GM12874 (cell line): ENCODE results near the gene MICU1.

ENCODE experiments used
- TF ChIP-seq, protein P1 (sequence below): IDR thresholded peaks from 2 replicates; pipeline ENCODE4 v1.5.1; 2011; ENCODE audit warnings: low read depth, mild to moderate bottlenecking, control low read depth, low read length, moderate library complexity; ENCODE audit not compliant: insufficient read depth

MICU1 gene

GRCh38 chr10:72421885-72422540 is 203.9 kb downstream of the MICU1 start:
- TF ChIP-seq, protein P1, sequence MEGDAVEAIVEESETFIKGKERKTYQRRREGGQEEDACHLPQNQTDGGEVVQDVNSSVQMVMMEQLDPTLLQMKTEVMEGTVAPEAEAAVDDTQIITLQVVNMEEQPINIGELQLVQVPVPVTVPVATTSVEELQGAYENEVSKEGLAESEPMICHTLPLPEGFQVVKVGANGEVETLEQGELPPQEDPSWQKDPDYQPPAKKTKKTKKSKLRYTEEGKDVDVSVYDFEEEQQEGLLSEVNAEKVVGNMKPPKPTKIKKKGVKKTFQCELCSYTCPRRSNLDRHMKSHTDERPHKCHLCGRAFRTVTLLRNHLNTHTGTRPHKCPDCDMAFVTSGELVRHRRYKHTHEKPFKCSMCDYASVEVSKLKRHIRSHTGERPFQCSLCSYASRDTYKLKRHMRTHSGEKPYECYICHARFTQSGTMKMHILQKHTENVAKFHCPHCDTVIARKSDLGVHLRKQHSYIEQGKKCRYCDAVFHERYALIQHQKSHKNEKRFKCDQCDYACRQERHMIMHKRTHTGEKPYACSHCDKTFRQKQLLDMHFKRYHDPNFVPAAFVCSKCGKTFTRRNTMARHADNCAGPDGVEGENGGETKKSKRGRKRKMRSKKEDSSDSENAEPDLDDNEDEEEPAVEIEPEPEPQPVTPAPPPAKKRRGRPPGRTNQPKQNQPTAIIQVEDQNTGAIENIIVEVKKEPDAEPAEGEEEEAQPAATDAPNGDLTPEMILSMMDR, result no peak

DNA sequence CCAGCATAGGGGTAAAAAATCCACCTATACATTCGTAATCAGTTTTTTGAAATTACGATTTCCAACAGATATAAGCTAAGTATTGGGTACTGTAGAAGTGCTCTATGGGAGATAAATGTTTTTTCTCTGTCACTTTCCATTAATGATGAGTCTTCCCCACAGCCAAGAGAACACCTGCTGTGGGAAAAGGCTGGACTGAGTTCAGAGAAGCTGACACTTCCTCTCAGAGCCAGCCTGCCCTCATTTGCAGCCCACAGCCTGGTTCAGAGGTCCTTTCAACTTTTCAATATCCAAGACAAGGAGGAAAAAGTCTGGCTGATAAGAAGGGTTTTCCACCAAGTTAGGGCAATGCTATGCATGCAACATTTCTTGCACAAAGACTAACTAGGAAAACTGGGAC is 206.6 kb downstream of the MICU1 start:
- TF ChIP-seq, protein P1, result no peak

DNA sequence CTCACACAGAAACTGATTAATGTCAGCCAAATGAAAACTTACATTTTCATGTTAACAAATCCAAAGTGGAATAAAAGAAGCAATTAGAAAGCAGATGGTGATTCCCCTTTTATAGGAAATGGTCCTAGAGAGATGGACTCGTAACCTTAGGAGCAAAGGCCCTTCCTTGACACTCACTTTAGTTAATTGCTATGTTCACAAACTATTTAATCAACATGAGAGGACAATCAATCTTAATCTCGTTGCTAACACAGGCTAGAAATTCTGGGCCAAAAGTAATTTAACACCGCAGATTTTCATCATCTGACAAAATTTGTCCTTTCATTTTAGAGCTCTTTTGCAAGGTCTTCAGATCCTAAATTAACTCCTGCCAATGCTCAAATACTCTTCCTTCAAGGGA is 207.2 kb downstream of the MICU1 start:
- TF ChIP-seq, protein P1, result no peak

DNA sequence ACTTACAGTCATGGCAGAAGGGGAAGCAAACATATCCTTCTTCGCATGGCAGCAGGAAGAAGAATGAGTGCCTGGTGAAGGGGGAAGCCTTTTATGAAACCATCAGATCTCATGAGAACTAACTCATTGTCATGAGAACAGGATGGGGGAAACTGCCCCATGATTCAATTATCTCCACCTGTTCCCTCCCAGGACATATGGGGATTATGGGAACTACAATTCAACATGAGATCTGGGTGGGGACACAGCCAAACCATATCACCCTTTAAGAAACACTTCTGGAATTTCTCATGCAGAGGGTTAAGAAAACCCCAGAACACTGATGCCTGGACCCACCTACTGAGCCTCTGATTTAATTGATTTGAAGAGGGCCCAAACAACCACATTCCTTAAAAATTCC is 207.9 kb downstream of the MICU1 start:
- TF ChIP-seq, protein P1, result no peak

DNA sequence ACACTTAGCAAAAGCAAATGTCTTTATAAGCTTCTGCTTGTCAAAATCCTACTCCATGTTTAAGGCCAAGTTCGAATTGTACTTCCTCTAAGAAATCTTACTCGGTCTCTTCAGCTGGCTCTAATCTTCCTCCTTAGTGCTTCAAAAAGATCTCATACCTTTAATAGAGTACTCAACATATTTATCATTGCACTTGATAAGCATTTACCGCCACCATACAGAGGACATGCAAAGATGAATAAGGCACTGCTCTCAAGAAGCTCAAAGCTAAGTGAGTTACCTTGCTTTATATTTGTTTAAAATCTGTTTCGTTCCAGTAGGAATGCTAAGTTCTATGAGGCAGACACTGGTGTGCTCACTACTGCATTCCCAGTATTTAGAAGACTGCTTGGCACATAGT is 209.2 kb downstream of the MICU1 start:
- TF ChIP-seq, protein P1, result no peak

DNA sequence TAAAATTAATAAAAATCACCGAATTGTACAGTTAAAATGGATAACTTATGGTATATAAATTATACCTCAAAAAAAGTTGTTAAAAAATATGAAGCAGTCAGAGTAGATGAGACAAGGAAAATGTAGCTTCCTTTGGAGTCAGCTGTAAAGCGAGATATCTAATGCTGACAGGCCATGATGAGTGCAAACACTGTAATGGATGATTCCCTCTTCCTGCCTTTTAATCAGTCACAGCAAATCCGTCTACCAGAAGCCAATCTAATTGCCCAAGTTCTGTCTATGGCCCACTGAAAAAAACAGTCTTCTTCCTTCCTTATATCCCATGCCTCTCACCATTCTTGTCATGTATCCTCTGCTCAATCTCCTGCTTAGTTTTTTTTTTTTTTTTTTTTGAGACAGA is 211.2 kb downstream of the MICU1 start:
- TF ChIP-seq, protein P1, result no peak

DNA sequence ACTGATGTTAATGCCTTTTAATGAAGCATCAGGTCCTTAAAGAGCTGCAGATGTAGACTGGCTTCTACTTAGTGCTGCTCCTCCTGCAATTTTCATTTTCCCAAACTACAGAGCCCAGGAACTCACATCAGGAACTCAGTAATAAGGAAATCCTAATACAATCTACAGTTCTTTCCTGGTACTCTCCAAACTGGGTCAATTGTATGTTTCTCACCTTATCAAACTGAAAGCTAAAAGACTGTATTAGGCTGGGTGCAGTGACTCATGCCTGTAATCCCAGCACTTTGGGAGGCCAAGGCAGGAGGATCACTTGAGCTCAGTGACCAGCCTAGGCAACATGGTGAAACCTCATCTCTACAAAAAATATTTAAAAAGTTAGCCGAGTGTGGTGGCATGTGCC is 216.7 kb downstream of the MICU1 start:
- TF ChIP-seq, protein P1, result no peak
